Measurements from ENCODE around the gene COMP. TPM values are rescaled to one million over a fixed set of nuclear protein-coding genes. Genes with fewer than 3 reads are reported as not detected.

Gene COMP
- total RNA-seq, 4 donors from 2014 or later = 0.33 to 0.83 (median 0.62) TPM

DNA sequence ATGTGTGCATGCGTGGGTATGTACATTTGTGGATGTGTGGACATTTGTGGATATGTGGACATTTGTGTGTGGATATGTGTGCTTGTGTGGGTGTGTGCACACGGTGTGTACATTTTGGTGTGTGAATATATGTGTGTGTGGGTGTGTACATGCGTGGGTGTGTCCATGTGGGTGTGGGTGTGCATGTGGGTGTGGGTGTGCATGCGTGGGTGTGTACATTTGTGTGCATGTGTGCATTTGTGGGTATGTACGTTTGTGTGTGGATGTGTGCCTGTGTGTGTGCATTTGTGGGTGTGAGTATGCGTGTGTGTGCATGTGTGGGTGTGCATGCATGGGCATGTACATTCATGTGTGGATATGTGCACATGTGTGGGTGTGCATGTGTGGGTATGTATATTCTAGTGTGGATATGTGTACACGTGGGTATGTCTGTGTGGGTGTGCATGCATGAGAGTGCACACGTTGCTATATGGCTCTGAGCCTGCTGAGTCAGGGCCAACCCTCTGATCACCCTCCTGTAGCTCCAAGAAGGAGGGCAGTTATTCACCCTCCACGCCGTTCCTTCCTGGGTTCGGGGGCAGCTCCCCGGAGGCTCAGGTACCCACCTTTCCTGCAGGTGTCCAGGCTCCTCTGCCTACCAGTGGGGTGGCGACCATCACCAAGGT lies 20.3 kb downstream of the COMP start:
- intact Hi-C loops (cut with DNase I) = no loop called here
- WGBS = 84% methylated on average over 12 of the region's 13 CpGs
- Histone ChIP-seq H3K4me3 (no peak overlapping the region), H3K27me3 (no peaks in the 10 kb centered on the region), H3K9me3 (no peaks in the 10 kb centered on the region), H3K36me3 (peaks cover 0 to 44% (median 21%) of the 10 kb centered on the region in 4 donors), H3K27ac (replicated peaks in 1 of 4) (no peak overlapping the region), H3K4me1 (no peaks in the 10 kb centered on the region)
- TF ChIP-seq, protein P1, sequence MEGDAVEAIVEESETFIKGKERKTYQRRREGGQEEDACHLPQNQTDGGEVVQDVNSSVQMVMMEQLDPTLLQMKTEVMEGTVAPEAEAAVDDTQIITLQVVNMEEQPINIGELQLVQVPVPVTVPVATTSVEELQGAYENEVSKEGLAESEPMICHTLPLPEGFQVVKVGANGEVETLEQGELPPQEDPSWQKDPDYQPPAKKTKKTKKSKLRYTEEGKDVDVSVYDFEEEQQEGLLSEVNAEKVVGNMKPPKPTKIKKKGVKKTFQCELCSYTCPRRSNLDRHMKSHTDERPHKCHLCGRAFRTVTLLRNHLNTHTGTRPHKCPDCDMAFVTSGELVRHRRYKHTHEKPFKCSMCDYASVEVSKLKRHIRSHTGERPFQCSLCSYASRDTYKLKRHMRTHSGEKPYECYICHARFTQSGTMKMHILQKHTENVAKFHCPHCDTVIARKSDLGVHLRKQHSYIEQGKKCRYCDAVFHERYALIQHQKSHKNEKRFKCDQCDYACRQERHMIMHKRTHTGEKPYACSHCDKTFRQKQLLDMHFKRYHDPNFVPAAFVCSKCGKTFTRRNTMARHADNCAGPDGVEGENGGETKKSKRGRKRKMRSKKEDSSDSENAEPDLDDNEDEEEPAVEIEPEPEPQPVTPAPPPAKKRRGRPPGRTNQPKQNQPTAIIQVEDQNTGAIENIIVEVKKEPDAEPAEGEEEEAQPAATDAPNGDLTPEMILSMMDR (IDR thresholded peaks at IDR 0.05) = no peak
- TF ChIP-seq EP300 (IDR thresholded peaks at IDR 0.05) = no peak
- TF ChIP-seq POLR2A (IDR thresholded peaks at IDR 0.05; ENCODE audit: low read depth) = no peak
- no peak for TF ChIP-seq POLR2AphosphoS5 (IDR thresholded peaks at IDR 0.05)
- DNase-seq (ENCODE audit: extremely low spot score) = no peak

DNA sequence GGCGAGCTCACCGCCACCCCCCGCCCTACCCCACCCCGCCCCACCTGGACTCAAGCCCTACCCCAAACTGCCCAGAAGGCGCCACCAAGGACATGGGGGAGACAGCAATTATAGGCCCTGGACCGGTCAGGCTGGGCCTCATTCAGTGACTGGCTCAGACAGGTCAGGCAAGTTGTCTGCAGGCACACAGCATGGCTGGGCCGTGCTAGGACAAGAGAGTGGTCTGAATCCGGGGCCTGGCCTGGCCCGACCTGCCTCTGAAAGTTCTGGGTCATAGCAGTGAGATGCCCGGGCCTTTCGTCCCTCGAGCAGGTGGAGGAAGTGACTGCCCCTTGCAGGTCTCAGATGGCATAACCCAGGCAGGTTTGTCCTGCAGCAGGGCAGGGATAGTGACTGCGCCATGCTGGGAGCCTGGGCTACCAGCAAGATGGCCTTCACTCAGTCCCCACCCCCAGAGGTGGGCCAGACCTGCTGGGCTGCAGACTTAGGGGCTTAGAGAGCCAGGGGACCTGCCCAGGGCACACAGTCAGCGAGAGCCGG lies 21.0 kb downstream of the COMP start:
- H3K4me1 ChIP-seq = no peaks in the 10 kb centered on the region
- no peak for DNase-seq (ENCODE audit: extremely low spot score)
- no peaks in the 10 kb centered on the region for H3K27me3 ChIP-seq
- intact Hi-C loops (cut with DNase I) = no loop called here
- TF ChIP-seq, protein P1 (IDR thresholded peaks at IDR 0.05) = no peak
- TF ChIP-seq POLR2AphosphoS5 (IDR thresholded peaks at IDR 0.05) (no peak), EP300 (IDR thresholded peaks at IDR 0.05) (no peak), POLR2A (IDR thresholded peaks at IDR 0.05; ENCODE audit: low read depth) (no peak)
- 88% methylated on average over 9 of the region's 15 CpGs for WGBS
- H3K9me3 ChIP-seq = no peaks in the 10 kb centered on the region
- H3K27ac ChIP-seq (replicated peaks in 1 of 4) = no peak overlapping the region
- no peak overlapping the region for H3K4me3 ChIP-seq
- H3K36me3 ChIP-seq = peaks cover 0 to 40% (median 19%) of the 10 kb centered on the region in 4 donors

DNA sequence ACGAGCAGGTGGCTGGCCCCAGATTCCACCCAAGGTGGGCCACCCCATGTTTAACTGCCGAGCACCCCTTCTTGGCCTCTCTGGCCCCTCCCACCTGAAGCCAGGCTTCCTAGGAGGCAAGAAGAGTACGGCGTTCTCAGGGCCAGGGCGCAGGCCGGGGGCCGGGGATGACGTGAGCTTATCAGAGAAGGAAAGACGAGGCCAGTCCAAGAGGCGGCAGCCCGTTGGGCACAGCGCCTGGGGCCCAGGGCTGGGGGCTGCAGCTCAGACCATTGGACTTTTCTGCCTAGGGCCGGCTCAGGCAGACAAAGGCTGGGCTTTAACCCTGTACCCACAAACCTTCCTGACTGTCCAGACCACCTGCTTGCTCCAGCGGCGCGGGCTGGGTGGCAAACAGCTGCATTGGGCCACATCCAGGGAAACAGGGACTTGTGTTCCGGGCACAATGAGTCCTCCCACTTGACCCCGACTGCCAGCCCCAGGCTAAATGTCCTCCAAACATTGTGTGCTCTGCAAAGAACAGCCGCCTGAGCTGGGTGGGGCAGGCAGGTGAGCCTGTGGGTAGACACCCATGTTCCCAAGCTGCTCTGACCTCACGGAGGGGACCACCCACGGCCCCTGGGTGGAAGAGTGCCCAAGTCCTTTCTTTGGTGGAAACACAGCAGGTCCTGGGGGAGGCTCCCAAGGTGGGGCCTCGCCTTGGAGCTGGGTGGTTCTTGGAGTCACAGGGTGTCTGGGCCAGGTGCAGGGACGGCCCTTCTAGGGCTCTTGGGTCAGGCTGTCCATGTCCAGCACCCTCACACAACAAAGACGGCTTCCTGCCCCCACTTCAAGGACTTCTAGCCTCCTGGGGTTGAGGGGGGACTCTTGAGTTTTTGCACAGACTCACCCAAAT lies 21.9 kb downstream of the COMP start:
- TF ChIP-seq, protein P1 (IDR thresholded peaks at IDR 0.05) = no peak
- TF ChIP-seq POLR2AphosphoS5 (IDR thresholded peaks at IDR 0.05) (no peak), EP300 (IDR thresholded peaks at IDR 0.05) (no peak), POLR2A (IDR thresholded peaks at IDR 0.05; ENCODE audit: low read depth) (no peak)
- H3K27me3 ChIP-seq = no peaks in the 10 kb centered on the region
- DNase-seq (ENCODE audit: extremely low spot score) = no peak
- no peak overlapping the region for H3K27ac ChIP-seq (replicated peaks in 1 of 4)
- no peak overlapping the region for H3K4me3 ChIP-seq
- WGBS = 93% methylated on average over 21 of the region's 24 CpGs
- H3K9me3 ChIP-seq = no peaks in the 10 kb centered on the region
- peaks cover 0 to 3% (median 0%) of the 10 kb centered on the region in 4 donors for H3K4me1 ChIP-seq
- H3K36me3 ChIP-seq = peaks cover 0 to 40% (median 19%) of the 10 kb centered on the region in 4 donors
- intact Hi-C loops (cut with DNase I) = no loop called here

DNA sequence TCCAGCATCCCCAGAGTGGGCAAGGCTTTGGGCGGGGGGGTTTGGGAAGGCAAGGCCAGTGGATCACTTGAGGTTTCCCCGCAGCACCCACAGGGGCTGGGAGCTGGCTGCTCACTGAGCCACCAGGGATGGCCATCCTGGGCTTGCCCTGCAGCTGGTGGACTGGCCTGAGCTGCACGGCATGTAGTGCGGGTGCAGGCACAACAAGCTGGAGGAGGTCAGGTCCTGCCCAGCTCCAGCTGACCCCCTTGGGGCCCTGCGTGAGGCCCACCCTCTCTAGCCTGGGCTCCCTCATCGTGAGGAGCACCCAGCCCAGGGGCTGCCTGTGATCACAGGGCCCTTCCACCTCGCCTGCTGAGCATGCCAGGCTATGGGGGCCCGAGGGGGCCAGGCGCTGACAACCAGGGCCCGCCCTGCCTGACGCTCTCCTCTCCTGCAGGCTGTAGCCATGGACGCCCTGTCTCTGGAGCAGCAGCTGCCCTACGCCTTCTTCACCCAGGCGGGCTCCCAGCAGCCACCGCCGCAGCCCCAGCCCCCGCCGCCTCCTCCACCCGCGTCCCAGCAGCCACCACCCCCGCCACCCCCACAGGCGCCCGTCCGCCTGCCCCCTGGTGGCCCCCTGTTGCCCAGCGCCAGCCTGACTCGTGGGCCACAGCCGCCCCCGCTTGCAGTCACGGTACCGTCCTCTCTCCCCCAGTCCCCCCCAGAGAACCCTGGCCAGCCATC lies 22.9 kb downstream of the COMP start:
- Histone ChIP-seq H3K4me1 (peaks cover 0 to 13% (median under 1%) of the 10 kb centered on the region in 4 donors), H3K27me3 (no peaks in the 10 kb centered on the region), H3K9me3 (no peaks in the 10 kb centered on the region), H3K4me3 (no peak overlapping the region), H3K36me3 (peaks cover 0 to 40% (median 19%) of the 10 kb centered on the region in 4 donors), H3K27ac (replicated peaks in 1 of 4) (no peak overlapping the region)
- intact Hi-C loops (cut with DNase I) = no loop called here
- TF ChIP-seq EP300 (IDR thresholded peaks at IDR 0.05) (no peak), POLR2A (IDR thresholded peaks at IDR 0.05; ENCODE audit: low read depth) (no peak), POLR2AphosphoS5 (IDR thresholded peaks at IDR 0.05) (no peak)
- TF ChIP-seq, protein P1 (IDR thresholded peaks at IDR 0.05) = no peak
- DNase-seq (ENCODE audit: extremely low spot score) = no peak
- WGBS = 84% methylated on average over 14 of the region's 30 CpGs

All from esophagus muscularis mucosa (tissue), 4 donors.